ENCODE results near the gene B4GALNT4. TPM values are rescaled to one million over a fixed set of nuclear protein-coding genes. Genes with fewer than 3 reads are reported as not detected.

Gene B4GALNT4
- total and polyA plus RNA-seq, 2 donors (not counting 1 experiment from before 2014, with no cell fraction given), result 1.5 to 3.8 TPM

DNA sequence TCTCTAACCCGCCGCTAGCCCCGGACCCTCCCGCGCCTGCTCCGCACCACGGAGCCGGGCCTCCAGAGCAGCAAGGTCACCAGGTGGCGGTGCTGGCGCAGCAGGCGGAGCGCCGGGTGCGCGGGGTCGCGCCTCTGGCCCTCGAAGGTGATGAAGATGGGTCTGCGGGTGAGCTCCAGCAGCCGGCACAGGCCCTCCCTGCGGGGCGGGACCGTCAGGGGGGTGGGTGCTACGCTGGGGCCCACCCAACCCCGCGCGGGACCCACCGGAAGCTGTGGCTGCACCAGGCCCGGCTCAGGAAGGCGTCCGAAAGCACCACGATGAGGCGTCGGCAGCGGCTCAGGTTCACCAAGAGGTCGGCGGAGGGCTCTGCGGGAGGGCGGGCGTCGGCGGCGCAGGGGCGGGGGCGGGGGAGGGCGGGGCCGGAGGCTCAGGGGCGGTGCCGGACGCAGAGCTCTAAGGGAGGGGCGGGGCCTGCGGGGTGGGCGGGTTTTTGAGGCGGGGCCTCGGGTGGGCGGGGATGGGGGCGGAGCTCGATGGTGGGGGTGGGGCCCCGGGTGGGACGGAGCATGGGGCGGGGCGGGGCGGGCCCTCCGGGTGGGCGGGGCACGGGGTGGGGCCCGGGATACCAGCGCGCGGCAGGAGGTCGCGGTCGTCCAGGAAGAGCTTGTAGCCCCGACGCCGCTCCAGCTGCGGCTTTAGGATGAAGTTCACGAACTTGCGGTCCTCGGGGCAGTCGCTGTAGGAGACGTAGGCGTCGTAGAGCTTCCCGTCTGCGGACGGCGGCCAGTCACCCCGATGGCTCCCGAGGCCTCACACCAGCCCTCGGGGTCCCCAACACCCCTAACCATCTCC is 37.7 kb downstream of the B4GALNT4 start:
- no peaks in the 10 kb centered on the region for H3K4me1 ChIP-seq (ENCODE audit: control insufficient read depth, extremely low read depth, insufficient read depth, low read length)
- peak overlapping the region; percentile 63 for H3K9ac ChIP-seq (ENCODE audit: insufficient read depth, low read length)
- peak overlapping the region; percentile 31 to 67 (median 50) for H3K4me3 ChIP-seq (replicated peaks in 1 of 4; ENCODE audit: control extremely low read depth in 1 of 4, insufficient read depth in 1 of 4, low read depth in 3 of 4, low read length in 4 of 4)
- TF ChIP-seq, protein P1, sequence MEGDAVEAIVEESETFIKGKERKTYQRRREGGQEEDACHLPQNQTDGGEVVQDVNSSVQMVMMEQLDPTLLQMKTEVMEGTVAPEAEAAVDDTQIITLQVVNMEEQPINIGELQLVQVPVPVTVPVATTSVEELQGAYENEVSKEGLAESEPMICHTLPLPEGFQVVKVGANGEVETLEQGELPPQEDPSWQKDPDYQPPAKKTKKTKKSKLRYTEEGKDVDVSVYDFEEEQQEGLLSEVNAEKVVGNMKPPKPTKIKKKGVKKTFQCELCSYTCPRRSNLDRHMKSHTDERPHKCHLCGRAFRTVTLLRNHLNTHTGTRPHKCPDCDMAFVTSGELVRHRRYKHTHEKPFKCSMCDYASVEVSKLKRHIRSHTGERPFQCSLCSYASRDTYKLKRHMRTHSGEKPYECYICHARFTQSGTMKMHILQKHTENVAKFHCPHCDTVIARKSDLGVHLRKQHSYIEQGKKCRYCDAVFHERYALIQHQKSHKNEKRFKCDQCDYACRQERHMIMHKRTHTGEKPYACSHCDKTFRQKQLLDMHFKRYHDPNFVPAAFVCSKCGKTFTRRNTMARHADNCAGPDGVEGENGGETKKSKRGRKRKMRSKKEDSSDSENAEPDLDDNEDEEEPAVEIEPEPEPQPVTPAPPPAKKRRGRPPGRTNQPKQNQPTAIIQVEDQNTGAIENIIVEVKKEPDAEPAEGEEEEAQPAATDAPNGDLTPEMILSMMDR (conservative IDR thresholded peaks at IDR 0.05 in 1 of 2, IDR thresholded peaks at IDR 0.05 in 1 of 2; ENCODE audit: low read depth in 1 of 2, low read length in 2 of 2), result no peak
- TF ChIP-seq EZH2 (IDR thresholded peaks at IDR 0.05; ENCODE audit: low read length, missing control alignments), result no peak
- no peaks in the 10 kb centered on the region for H3K36me3 ChIP-seq (ENCODE audit: control insufficient read depth, insufficient read depth, low read length)
- peak overlapping the region; percentile 53 for H2AFZ ChIP-seq (ENCODE audit: low read length)
- no peaks in the 10 kb centered on the region for H3K79me2 ChIP-seq (ENCODE audit: control insufficient read depth, insufficient read depth, low read length)
- peak overlapping the region; percentile 71 for H3K4me2 ChIP-seq (ENCODE audit: extremely low read depth, insufficient read depth, low read length)
- no peaks in the 10 kb centered on the region for H3K27me3 ChIP-seq (ENCODE audit: control insufficient read depth, insufficient read depth, low read length)
- H4K20me1 ChIP-seq (ENCODE audit: control insufficient read depth, extremely low read depth, insufficient read depth, low read length), result no peaks in the 10 kb centered on the region
- peak; percentile 71 for DNase-seq (ENCODE audit: low read depth in 2 of 2)
- H3K9me3 ChIP-seq (ENCODE audit: control insufficient read depth, insufficient read depth, low read depth, low read length), result no peaks in the 10 kb centered on the region
- H3K27ac ChIP-seq (ENCODE audit: insufficient read depth, low read length), result no peak overlapping the region

DNA sequence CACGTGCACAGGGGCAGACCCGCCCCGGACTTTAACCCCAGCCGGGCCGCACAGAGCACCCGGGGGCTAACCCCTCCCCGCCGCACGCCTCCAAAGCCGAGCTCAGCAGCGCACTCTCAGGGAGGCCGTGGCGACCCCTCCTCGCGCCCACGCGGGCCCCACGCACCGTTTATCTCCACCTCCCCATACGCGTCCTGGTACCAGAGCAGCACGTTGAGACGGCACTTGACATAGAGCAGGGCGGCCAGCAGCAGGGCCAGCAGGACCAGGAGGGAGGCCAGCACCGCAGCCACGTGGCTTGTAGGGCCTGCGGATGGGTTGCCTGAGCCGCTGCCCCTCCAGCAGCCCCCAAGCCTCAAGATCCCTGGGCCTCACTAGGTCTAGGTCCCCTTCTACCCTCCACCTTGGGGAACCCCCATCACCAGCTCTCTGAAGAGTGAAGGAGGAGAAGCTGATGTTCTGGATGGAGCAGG is 38.4 kb downstream of the B4GALNT4 start:
- Histone ChIP-seq H3K4me2 (ENCODE audit: extremely low read depth, insufficient read depth, low read length) (no peak overlapping the region), H3K9ac (ENCODE audit: insufficient read depth, low read length) (no peak overlapping the region), H4K20me1 (ENCODE audit: control insufficient read depth, extremely low read depth, insufficient read depth, low read length) (no peaks in the 10 kb centered on the region), H3K4me3 (replicated peaks in 1 of 4; ENCODE audit: control extremely low read depth in 1 of 4, insufficient read depth in 1 of 4, low read depth in 3 of 4, low read length in 4 of 4) (no peak overlapping the region), H3K27me3 (ENCODE audit: control insufficient read depth, insufficient read depth, low read length) (no peaks in the 10 kb centered on the region), H3K27ac (ENCODE audit: insufficient read depth, low read length) (no peak overlapping the region), H3K36me3 (ENCODE audit: control insufficient read depth, insufficient read depth, low read length) (no peaks in the 10 kb centered on the region), H3K4me1 (ENCODE audit: control insufficient read depth, extremely low read depth, insufficient read depth, low read length) (no peaks in the 10 kb centered on the region), H3K79me2 (ENCODE audit: control insufficient read depth, insufficient read depth, low read length) (no peaks in the 10 kb centered on the region), H3K9me3 (ENCODE audit: control insufficient read depth, insufficient read depth, low read depth, low read length) (no peaks in the 10 kb centered on the region), H2AFZ (ENCODE audit: low read length) (no peak overlapping the region)
- TF ChIP-seq EZH2 (IDR thresholded peaks at IDR 0.05; ENCODE audit: low read length, missing control alignments), result no peak
- TF ChIP-seq, protein P1 (conservative IDR thresholded peaks at IDR 0.05 in 1 of 2, IDR thresholded peaks at IDR 0.05 in 1 of 2; ENCODE audit: low read depth in 1 of 2, low read length in 2 of 2), result no peak
- no peak for DNase-seq (ENCODE audit: low read depth in 2 of 2)

DNA sequence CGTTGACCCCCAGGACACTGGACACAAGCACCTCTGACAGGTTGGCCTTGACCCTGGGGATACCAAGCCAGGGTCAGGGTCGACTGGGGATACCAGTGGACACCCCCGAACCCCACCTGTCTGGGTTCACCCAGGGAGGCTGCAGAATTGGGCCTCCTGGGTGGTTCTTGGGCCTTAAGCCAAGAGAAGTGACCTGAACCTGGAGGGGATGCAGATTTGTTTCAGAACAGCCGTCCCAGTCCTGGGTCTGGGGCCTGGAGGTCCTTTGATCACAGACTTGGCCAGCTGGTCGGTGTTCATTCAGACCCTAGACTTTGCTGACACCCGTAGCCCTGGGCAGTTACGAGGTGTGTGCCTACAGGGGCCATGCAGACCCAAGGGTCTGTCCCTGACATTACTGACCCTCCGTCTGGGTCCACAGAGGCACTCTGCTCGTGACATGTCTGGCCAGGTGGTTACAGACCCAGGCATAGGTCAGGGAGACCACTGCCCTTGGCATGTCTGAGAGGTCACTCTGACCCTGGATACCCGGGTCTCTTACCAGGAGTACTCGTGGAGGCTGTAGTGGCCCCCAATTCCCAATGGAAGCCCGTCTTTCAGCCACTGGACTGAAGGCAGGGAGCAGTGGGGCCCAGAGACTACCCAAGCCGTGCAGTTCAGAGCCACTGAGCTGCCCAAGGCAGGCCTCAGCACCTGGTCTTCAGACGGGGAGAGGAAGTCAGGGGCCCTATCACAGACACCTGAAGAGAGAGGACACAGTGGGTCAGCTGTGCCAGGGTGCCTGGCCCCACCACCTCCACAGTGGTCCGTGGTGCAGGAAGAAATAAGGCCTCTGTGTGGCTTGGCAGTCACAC is 39.1 kb downstream of the B4GALNT4 start:
- Histone ChIP-seq H2AFZ (ENCODE audit: low read length) (no peak overlapping the region), H3K4me1 (ENCODE audit: control insufficient read depth, extremely low read depth, insufficient read depth, low read length) (no peaks in the 10 kb centered on the region), H3K9me3 (ENCODE audit: control insufficient read depth, insufficient read depth, low read depth, low read length) (no peaks in the 10 kb centered on the region), H4K20me1 (ENCODE audit: control insufficient read depth, extremely low read depth, insufficient read depth, low read length) (no peaks in the 10 kb centered on the region), H3K27me3 (ENCODE audit: control insufficient read depth, insufficient read depth, low read length) (no peaks in the 10 kb centered on the region), H3K36me3 (ENCODE audit: control insufficient read depth, insufficient read depth, low read length) (no peaks in the 10 kb centered on the region), H3K4me3 (replicated peaks in 1 of 4; ENCODE audit: control extremely low read depth in 1 of 4, insufficient read depth in 1 of 4, low read depth in 3 of 4, low read length in 4 of 4) (no peak overlapping the region), H3K79me2 (ENCODE audit: control insufficient read depth, insufficient read depth, low read length) (no peaks in the 10 kb centered on the region), H3K4me2 (ENCODE audit: extremely low read depth, insufficient read depth, low read length) (no peak overlapping the region), H3K9ac (ENCODE audit: insufficient read depth, low read length) (no peak overlapping the region), H3K27ac (ENCODE audit: insufficient read depth, low read length) (no peak overlapping the region)
- no peak for DNase-seq (ENCODE audit: low read depth in 2 of 2)
- TF ChIP-seq EZH2 (IDR thresholded peaks at IDR 0.05; ENCODE audit: low read length, missing control alignments), result no peak
- TF ChIP-seq, protein P1 (conservative IDR thresholded peaks at IDR 0.05 in 1 of 2, IDR thresholded peaks at IDR 0.05 in 1 of 2; ENCODE audit: low read depth in 1 of 2, low read length in 2 of 2), result no peak
